ENCODE measurements around the gene PTPRR. TPM values are rescaled to one million over a fixed set of nuclear protein-coding genes. Genes with fewer than 3 reads are reported as not detected.

PTPRR gene
- total RNA-seq, 1 donor from 2014 or later: 1.4 TPM

DNA sequence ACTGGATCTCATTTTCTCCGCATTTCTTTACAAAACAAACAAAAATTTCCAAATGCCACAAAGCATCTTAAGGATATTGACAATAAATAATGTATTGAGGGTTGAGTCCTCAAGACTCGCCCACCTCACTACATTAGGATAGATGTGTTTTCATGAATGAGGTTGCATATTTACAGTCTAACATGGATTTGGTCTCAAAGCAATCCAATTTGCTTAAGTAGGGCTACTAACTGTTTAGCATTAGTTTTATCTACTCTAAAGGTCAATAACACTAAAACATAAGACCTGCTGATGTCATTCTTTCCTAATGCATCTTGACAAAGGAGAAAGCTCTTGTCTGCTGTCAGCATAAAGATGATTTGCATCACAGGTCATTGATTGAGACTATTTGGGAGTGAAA is 82.4 kb downstream of the PTPRR start:
- H3K4me3 Mint-ChIP-seq (ENCODE audit: unreplicated experiment): no peak overlapping the region
- H3K27me3 Mint-ChIP-seq (ENCODE audit: low read depth, unreplicated experiment): no peaks in the 10 kb centered on the region
- no peaks in the 10 kb centered on the region for H3K4me1 ChIP-seq (ENCODE audit: insufficient read depth, low read length)
- H3K27ac Mint-ChIP-seq (ENCODE audit: unreplicated experiment): no peak overlapping the region
- H2AFZ ChIP-seq (ENCODE audit: low read depth, low read length): no peak overlapping the region
- H3K36me3 ChIP-seq (ENCODE audit: insufficient read depth, low read length): no peaks in the 10 kb centered on the region
- no peaks in the 10 kb centered on the region for H4K20me1 ChIP-seq (ENCODE audit: insufficient read depth, low read length)
- FAIRE-seq: no peak
- TF ChIP-seq EZH2 (IDR thresholded peaks at IDR 0.05; ENCODE audit: insufficient read depth, low read length): no peak
- TF ChIP-seq, protein P1, sequence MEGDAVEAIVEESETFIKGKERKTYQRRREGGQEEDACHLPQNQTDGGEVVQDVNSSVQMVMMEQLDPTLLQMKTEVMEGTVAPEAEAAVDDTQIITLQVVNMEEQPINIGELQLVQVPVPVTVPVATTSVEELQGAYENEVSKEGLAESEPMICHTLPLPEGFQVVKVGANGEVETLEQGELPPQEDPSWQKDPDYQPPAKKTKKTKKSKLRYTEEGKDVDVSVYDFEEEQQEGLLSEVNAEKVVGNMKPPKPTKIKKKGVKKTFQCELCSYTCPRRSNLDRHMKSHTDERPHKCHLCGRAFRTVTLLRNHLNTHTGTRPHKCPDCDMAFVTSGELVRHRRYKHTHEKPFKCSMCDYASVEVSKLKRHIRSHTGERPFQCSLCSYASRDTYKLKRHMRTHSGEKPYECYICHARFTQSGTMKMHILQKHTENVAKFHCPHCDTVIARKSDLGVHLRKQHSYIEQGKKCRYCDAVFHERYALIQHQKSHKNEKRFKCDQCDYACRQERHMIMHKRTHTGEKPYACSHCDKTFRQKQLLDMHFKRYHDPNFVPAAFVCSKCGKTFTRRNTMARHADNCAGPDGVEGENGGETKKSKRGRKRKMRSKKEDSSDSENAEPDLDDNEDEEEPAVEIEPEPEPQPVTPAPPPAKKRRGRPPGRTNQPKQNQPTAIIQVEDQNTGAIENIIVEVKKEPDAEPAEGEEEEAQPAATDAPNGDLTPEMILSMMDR (IDR thresholded peaks at IDR 0.05; ENCODE audit: insufficient read depth, low read depth, low read length): no peak
- H3K27me3 ChIP-seq (ENCODE audit: insufficient read depth, low read length): no peaks in the 10 kb centered on the region
- no peak overlapping the region for H3K27ac ChIP-seq (ENCODE audit: low read depth, low read length)
- no peaks in the 10 kb centered on the region for H3K36me3 Mint-ChIP-seq (ENCODE audit: low read depth, unreplicated experiment)
- no peak overlapping the region for H3K4me2 ChIP-seq (ENCODE audit: low read length)
- H3K4me1 Mint-ChIP-seq (ENCODE audit: low read depth, unreplicated experiment): peaks cover 2% of the 10 kb centered on the region
- peaks cover 1% of the 10 kb centered on the region for H3K9me3 Mint-ChIP-seq (ENCODE audit: unreplicated experiment)
- no peaks in the 10 kb centered on the region for H3K79me2 ChIP-seq (ENCODE audit: insufficient read depth, low read length)
- no peak overlapping the region for H3K9ac ChIP-seq (ENCODE audit: low read length)
- H3K9me3 ChIP-seq (ENCODE audit: insufficient read depth, low read depth, low read length): no peaks in the 10 kb centered on the region
- no peak for DNase-seq (ENCODE audit: low read depth)
- H3K4me3 ChIP-seq (ENCODE audit: insufficient read depth, low read depth, low read length): no peak overlapping the region

DNA sequence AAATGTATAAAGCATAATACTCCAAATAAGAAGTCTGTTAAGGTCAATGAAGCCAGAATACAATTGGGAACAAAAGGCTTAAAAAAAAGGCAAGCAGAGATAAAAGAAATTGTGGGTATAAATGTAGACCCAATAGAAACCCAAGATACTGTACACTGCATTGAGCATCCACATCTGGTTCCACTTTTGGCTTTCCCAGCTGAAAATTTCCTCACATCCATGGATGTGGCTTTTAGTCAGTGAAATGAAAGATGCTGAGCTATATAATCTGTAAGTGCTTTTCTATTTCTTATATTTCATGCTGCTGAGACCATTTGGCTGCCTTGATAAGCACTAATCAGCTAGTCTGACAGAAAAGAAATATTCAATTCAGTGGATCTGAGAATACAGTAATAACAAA is 83.5 kb downstream of the PTPRR start:
- Mint-ChIP-seq H3K27ac (ENCODE audit: unreplicated experiment) (no peak overlapping the region), H3K4me3 (ENCODE audit: unreplicated experiment) (no peak overlapping the region), H3K4me1 (ENCODE audit: low read depth, unreplicated experiment) (no peaks in the 10 kb centered on the region), H3K9me3 (ENCODE audit: unreplicated experiment) (peaks cover 1% of the 10 kb centered on the region), H3K36me3 (ENCODE audit: low read depth, unreplicated experiment) (no peaks in the 10 kb centered on the region), H3K27me3 (ENCODE audit: low read depth, unreplicated experiment) (no peaks in the 10 kb centered on the region)
- no peaks in the 10 kb centered on the region for H3K27me3 ChIP-seq (ENCODE audit: insufficient read depth, low read length)
- no peak overlapping the region for H3K4me3 ChIP-seq (ENCODE audit: insufficient read depth, low read depth, low read length)
- no peaks in the 10 kb centered on the region for H3K36me3 ChIP-seq (ENCODE audit: insufficient read depth, low read length)
- DNase-seq (ENCODE audit: low read depth) (no peak), FAIRE-seq (no peak)
- no peaks in the 10 kb centered on the region for H3K9me3 ChIP-seq (ENCODE audit: insufficient read depth, low read depth, low read length)
- no peak overlapping the region for H2AFZ ChIP-seq (ENCODE audit: low read depth, low read length)
- no peaks in the 10 kb centered on the region for H3K79me2 ChIP-seq (ENCODE audit: insufficient read depth, low read length)
- no peak overlapping the region for H3K27ac ChIP-seq (ENCODE audit: low read depth, low read length)
- no peaks in the 10 kb centered on the region for H3K4me1 ChIP-seq (ENCODE audit: insufficient read depth, low read length)
- TF ChIP-seq, protein P1 (IDR thresholded peaks at IDR 0.05; ENCODE audit: insufficient read depth, low read depth, low read length): no peak
- TF ChIP-seq EZH2 (IDR thresholded peaks at IDR 0.05; ENCODE audit: insufficient read depth, low read length): no peak
- no peak overlapping the region for H3K4me2 ChIP-seq (ENCODE audit: low read length)
- no peaks in the 10 kb centered on the region for H4K20me1 ChIP-seq (ENCODE audit: insufficient read depth, low read length)
- H3K9ac ChIP-seq (ENCODE audit: low read length): no peak overlapping the region

DNA sequence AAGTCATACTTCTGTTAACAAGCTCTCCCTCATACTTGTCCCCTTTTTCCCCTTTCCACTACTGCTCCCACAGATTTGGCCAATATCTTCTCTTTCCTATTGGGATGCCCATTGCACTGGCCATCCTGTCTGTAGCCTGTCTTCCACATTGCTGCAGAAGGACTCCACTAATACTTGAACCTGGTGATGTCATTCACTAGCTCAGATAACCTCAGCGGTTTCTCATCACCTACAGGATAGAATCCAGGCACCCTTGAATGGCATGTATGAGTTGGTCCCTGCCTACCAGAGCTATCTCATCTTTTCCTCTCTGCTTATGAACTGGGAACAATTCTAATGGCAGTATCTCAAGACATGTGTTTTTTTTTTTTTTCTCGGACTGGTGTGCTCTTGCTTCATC is 84.6 kb downstream of the PTPRR start:
- H3K36me3 Mint-ChIP-seq (ENCODE audit: low read depth, unreplicated experiment): no peaks in the 10 kb centered on the region
- TF ChIP-seq, protein P1 (IDR thresholded peaks at IDR 0.05; ENCODE audit: insufficient read depth, low read depth, low read length): no peak
- no peak for TF ChIP-seq EZH2 (IDR thresholded peaks at IDR 0.05; ENCODE audit: insufficient read depth, low read length)
- no peaks in the 10 kb centered on the region for H4K20me1 ChIP-seq (ENCODE audit: insufficient read depth, low read length)
- no peak for DNase-seq (ENCODE audit: low read depth)
- H3K9ac ChIP-seq (ENCODE audit: low read length): no peak overlapping the region
- H3K27ac ChIP-seq (ENCODE audit: low read depth, low read length): no peak overlapping the region
- no peak overlapping the region for H3K4me3 ChIP-seq (ENCODE audit: insufficient read depth, low read depth, low read length)
- no peaks in the 10 kb centered on the region for H3K4me1 ChIP-seq (ENCODE audit: insufficient read depth, low read length)
- H3K9me3 Mint-ChIP-seq (ENCODE audit: unreplicated experiment): peaks cover 1% of the 10 kb centered on the region
- H3K27me3 Mint-ChIP-seq (ENCODE audit: low read depth, unreplicated experiment): no peaks in the 10 kb centered on the region
- H3K4me3 Mint-ChIP-seq (ENCODE audit: unreplicated experiment): no peak overlapping the region
- H3K4me1 Mint-ChIP-seq (ENCODE audit: low read depth, unreplicated experiment): peaks cover 7% of the 10 kb centered on the region
- H3K27ac Mint-ChIP-seq (ENCODE audit: unreplicated experiment): no peak overlapping the region
- no peaks in the 10 kb centered on the region for H3K79me2 ChIP-seq (ENCODE audit: insufficient read depth, low read length)
- H3K4me2 ChIP-seq (ENCODE audit: low read length): no peak overlapping the region
- no peaks in the 10 kb centered on the region for H3K27me3 ChIP-seq (ENCODE audit: insufficient read depth, low read length)
- H3K9me3 ChIP-seq (ENCODE audit: insufficient read depth, low read depth, low read length): no peaks in the 10 kb centered on the region
- H3K36me3 ChIP-seq (ENCODE audit: insufficient read depth, low read length): no peaks in the 10 kb centered on the region
- H2AFZ ChIP-seq (ENCODE audit: low read depth, low read length): no peak overlapping the region
- FAIRE-seq: no peak
